GM12801 (cell line): ENCODE results near the gene KNCN.

Source experiments
- CTCF ChIP-seq: IDR thresholded peaks from one replicate; pipeline ENCODE4 v1.5.1; 2011; ENCODE audit warnings: control low read depth; ENCODE audit not compliant: insufficient read length; ENCODE audit errors: extremely low read depth

The KNCN gene

DNA sequence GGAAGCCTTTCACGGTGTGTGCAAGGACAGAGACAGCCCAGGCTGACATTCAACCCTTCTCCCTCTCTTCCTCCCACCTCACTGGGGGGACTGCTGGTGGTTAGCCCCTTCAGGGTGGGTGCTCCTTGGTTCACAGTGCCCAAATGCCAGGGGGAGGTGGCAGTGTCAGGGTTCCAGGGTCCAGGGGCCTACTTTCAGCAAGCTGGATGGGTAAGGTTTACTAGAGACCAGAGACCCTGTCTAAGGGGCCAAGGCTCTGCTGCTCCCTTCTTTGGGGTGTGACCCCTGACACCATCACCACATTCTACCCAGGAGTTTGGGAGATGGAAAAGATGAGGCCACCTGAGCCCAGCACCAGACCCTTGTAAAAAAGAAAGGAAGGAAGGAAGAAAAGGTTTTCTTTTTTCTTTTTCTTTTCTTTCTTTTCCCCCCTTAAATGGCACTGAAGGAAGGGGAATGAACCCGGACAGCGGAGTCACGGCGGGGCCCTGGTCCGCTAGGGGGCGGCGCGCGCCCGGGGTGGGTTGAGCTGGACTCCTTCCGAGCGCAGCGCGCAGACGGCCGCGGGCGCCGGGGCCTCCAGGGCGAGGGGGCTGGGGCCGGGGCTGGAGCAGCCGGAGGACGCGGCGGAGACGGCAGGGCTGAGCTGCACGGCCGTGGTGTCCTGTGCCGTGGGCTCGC lies 18.8 kb downstream of the KNCN start:
- no peak for TF ChIP-seq CTCF

DNA sequence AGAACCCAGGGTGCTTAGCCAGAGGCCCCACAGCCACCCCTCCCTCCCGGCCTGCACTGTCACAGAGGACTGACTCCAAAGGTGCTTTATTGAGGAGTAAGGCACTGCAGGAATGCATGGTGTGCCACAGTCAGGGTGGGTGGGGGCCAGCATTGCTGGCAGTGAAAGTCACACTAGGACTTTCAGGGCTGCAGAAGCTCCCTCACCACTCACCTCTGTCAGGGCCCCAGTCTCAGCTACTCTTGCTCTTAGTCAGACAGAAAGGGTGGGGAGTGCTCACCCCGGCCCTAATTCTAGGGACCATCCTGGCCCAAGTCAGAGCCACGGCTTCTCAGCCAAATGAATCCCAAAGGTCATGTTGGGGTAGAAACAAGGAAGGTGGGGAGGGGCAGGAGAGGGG lies 19.4 kb downstream of the KNCN start:
- TF ChIP-seq CTCF: no peak

GRCh38 chr1:46530791-46531409 lies 20.5 kb downstream of the KNCN start:
- TF ChIP-seq CTCF: no peak

GRCh38 chr1:46530311-46530710 lies 21.1 kb downstream of the KNCN start:
- TF ChIP-seq CTCF: no peak

DNA sequence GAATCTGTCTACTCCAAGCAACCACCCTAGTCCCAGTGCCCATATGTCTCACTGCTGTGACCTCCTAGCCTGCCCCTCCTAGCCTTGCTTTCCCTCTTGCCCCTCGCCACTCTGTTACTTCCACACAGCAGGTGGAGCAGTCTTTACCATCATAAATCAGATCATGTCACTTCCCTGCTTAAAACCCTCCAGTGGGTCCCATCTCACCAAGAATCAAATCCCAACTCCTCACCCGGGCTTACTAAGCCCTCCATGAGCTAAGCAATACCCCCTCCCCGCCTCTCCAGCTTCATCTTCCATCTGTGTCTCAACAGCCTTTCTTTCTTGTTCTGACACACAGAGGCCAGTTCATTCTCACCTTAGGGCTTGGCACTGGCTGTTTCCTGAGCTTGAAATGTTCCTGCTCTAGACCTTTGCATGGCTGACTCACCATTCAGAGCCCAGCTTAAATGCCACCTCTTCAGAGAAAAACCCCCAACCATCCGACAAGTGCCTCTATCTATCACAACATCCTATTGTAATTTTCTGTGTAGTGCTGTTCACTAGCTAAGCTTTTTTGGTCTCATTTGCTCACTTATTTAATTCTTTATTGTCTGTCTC lies 22.3 kb downstream of the KNCN start:
- no peak for TF ChIP-seq CTCF

- TF ChIP-seq CTCF: no peak
Measured at GRCh38 chr1:46528297-46528955, 23.0 kb downstream of the KNCN start.
